Endothelial cell (in vitro differentiated cells): ENCODE data around the gene KSR1. TPM values are rescaled to one million over a fixed set of nuclear protein-coding genes. Genes with fewer than 3 reads are reported as not detected.

ENCODE experiments used
- DNase-seq: peaks from one replicate; pipeline ENCODE4 v3.0.0; 2021; ENCODE audit warnings: low spot score
- H3K27ac Mint-ChIP-seq: one replicate; pipeline ENCODE4 v1.8.0; 2021; ENCODE audit warnings: mixed read lengths, inconsistent platforms; ENCODE audit not compliant: unreplicated experiment
- H3K27me3 Mint-ChIP-seq: one replicate; pipeline ENCODE4 v1.8.0; 2021; ENCODE audit warnings: mild to moderate bottlenecking, moderate library complexity, mixed read lengths, inconsistent platforms; ENCODE audit not compliant: unreplicated experiment
- H3K36me3 Mint-ChIP-seq: one replicate; pipeline ENCODE4 v1.8.0; 2021; ENCODE audit warnings: mild to moderate bottlenecking, low read depth, mixed read lengths, inconsistent platforms; ENCODE audit not compliant: unreplicated experiment
- H3K4me1 Mint-ChIP-seq: one replicate; pipeline ENCODE4 v1.8.0; 2021; ENCODE audit warnings: mild to moderate bottlenecking, mixed read lengths, inconsistent platforms; ENCODE audit not compliant: unreplicated experiment
- H3K4me3 Mint-ChIP-seq: one replicate; pipeline ENCODE4 v1.8.0; 2021; ENCODE audit warnings: mild to moderate bottlenecking, mixed read lengths, inconsistent platforms; ENCODE audit not compliant: unreplicated experiment
- H3K9me3 Mint-ChIP-seq: one replicate; pipeline ENCODE4 v1.8.0; 2021; ENCODE audit warnings: mixed read lengths, inconsistent platforms; ENCODE audit not compliant: unreplicated experiment
- total RNA-seq: library from RNA; stranded (reverse); fragmentation: NEBNext Ultra II Directional; extraction: Animal tissue kit (Norgen Biotek cat#: 25700); gene quantifications from one replicate; pipeline ENCODE4 v1.2.1, GENCODE V29; 2021; ENCODE audit not compliant: unreplicated experiment
- TF ChIP-seq, protein P1 (sequence below): fragments of 200-600 bp; sonication (generic); IDR thresholded peaks from one replicate; pipeline ENCODE4 v1.5.0; 2021; ENCODE audit warnings: antibody characterized with exemption; ENCODE audit not compliant: unreplicated experiment

KSR1 gene
- total RNA-seq, 1 donor from 2014 or later = 65.2 TPM

DNA sequence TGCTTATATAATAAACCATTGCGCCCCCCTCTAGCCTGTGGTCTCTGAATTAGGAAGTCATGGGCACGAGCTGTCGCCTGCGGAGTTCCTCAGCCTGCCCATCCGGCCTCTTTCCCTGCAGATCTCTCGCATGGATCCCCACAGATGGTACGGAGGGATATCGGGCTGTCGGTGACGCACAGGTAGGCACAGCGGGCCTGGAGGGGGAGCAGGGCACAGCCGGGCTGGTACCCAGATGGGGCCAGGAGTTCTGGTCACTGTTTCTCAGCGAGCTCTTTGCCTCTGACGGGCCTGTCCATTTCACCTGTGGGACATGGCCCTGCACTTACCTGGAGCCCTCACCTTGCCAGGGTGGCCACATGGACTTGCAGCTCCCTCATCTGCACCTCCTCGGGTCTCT is 132.1 kb downstream of the KSR1 start:
- DNase-seq = no peak
- Mint-ChIP-seq H3K36me3 (peaks cover 28% of the 10 kb centered on the region), H3K9me3 (no peaks in the 10 kb centered on the region), H3K27me3 (peaks cover 5% of the 10 kb centered on the region), H3K27ac (no peak overlapping the region), H3K4me1 (no peaks in the 10 kb centered on the region), H3K4me3 (no peak overlapping the region)
- TF ChIP-seq, protein P1, sequence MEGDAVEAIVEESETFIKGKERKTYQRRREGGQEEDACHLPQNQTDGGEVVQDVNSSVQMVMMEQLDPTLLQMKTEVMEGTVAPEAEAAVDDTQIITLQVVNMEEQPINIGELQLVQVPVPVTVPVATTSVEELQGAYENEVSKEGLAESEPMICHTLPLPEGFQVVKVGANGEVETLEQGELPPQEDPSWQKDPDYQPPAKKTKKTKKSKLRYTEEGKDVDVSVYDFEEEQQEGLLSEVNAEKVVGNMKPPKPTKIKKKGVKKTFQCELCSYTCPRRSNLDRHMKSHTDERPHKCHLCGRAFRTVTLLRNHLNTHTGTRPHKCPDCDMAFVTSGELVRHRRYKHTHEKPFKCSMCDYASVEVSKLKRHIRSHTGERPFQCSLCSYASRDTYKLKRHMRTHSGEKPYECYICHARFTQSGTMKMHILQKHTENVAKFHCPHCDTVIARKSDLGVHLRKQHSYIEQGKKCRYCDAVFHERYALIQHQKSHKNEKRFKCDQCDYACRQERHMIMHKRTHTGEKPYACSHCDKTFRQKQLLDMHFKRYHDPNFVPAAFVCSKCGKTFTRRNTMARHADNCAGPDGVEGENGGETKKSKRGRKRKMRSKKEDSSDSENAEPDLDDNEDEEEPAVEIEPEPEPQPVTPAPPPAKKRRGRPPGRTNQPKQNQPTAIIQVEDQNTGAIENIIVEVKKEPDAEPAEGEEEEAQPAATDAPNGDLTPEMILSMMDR = no peak

DNA sequence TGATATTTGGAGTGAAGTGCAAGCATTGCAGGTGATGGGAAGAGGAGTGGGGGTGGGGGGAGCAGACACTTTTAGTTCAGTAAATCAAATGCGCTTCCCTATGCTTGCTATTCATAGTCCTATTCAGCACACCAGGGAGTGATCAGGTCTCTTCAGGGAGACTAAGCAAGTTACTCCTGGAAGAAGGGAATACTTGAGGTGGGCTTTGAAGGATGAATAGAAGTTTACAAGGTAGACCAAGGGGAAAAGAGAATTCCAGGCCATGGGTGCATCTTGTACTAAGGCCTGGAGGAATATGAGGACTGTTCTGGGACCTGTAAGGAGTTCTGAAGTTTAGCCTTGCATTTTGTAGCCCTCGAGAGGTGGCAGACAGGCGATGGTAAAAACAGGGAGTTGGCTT is 134.6 kb downstream of the KSR1 start:
- Mint-ChIP-seq H3K36me3 (peaks cover 37% of the 10 kb centered on the region), H3K4me3 (peak overlapping the region; percentile 43), H3K27ac (peak overlapping the region; percentile 68), H3K9me3 (no peaks in the 10 kb centered on the region), H3K27me3 (peaks cover 6% of the 10 kb centered on the region), H3K4me1 (no peaks in the 10 kb centered on the region)
- TF ChIP-seq, protein P1 = no peak
- no peak for DNase-seq

DNA sequence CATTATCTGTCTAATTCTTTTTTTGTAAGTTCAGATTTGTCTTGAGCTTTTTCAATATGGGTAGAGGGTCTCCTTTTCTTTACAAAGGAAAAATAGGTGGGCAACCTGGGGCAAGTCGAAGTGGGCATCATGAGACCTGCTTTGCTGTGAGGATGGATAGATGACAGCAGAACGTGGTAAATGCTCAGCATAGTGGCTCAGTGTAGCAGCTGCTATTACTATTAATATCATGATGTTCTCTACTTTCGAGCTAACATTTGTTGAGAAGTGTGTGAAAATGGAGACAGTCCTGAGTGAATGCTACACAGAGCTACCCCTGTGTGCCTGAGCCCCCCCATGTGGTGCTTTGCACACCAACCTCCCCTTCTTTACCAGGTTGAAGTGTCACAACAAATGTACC is 135.7 kb downstream of the KSR1 start:
- TF ChIP-seq, protein P1 = no peak
- no peaks in the 10 kb centered on the region for H3K4me1 Mint-ChIP-seq
- peaks cover 43% of the 10 kb centered on the region for H3K36me3 Mint-ChIP-seq
- H3K4me3 Mint-ChIP-seq = no peak overlapping the region
- H3K27ac Mint-ChIP-seq = no peak overlapping the region
- peaks cover 7% of the 10 kb centered on the region for H3K27me3 Mint-ChIP-seq
- no peak for DNase-seq
- H3K9me3 Mint-ChIP-seq = no peaks in the 10 kb centered on the region

DNA sequence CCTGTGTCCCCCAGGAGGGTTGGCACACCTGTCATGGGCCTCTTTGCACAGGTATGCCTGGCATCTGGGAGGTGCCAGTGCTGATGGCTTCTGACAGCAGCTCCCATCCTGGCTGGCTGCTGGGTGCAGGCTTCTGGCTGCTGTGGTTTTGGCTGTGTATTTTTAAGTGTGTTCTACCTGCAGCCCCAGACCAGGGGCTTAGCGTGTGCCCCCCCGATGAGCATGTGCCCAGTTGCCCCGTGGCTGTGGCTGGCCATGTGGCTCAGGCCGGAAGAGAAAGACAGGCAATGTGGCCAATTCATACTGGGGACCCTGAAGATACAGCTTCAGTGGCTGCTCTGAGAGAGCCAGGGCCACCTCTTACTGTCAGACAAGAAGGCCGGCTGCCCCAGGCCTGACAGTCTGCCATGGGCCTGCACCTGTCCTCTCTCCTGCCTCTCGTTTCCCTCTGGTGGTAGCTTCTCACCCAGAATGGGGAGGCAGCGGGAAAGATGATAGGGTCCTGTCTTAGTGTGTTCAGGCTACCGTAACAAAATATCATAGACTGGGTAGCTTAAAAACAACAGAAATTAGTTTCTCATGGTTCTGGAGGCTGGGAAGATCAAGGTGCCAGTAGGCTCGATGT is 137.1 kb downstream of the KSR1 start:
- TF ChIP-seq, protein P1 = no peak
- H3K27me3 Mint-ChIP-seq = peaks cover 7% of the 10 kb centered on the region
- DNase-seq = no peak
- H3K36me3 Mint-ChIP-seq = peaks cover 41% of the 10 kb centered on the region
- no peak overlapping the region for H3K27ac Mint-ChIP-seq
- no peak overlapping the region for H3K4me3 Mint-ChIP-seq
- H3K4me1 Mint-ChIP-seq = no peaks in the 10 kb centered on the region
- H3K9me3 Mint-ChIP-seq = no peaks in the 10 kb centered on the region

DNA sequence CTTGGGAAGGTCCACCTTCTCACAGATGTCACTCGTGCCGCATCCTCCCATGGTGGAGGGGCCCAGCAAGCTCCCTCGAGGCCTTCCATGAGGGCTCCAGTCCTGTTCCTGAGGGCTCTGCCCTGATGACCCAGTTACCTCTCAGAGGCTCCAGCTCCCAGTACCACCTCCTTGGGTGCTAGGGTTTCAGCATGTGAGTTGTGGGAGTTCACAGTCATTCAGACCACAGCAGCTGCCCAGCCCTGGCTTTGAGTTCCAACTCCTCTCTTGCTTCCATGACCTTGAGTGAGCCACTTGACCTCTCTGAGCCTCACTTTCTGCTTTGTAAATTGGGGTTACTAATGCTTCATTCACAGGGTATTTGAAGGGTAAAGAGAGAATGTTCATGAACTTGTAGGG is 137.6 kb downstream of the KSR1 start:
- DNase-seq = no peak
- Mint-ChIP-seq H3K4me3 (peak overlapping the region; percentile 10), H3K36me3 (peaks cover 43% of the 10 kb centered on the region), H3K27ac (no peak overlapping the region), H3K27me3 (peaks cover 7% of the 10 kb centered on the region), H3K4me1 (no peaks in the 10 kb centered on the region), H3K9me3 (no peaks in the 10 kb centered on the region)
- TF ChIP-seq, protein P1 = no peak
